Measurements from ENCODE around the gene HOXC12. TPM values are rescaled to one million over a fixed set of nuclear protein-coding genes. Genes with fewer than 3 reads are reported as not detected.
A peak's percentile ranks its signal among the peaks of the same experiment; 100 is the strongest.

HOXC12 gene
- total RNA-seq, 1 donor from 2014 or later: not detected

- no peak for FAIRE-seq
- no peak for TF ChIP-seq CTCF (IDR thresholded peaks at IDR 0.05; ENCODE audit: insufficient read depth, low read length, severe bottlenecking)
- no peak overlapping the region for H3K4me3 ChIP-seq (ENCODE audit: low read depth, low read length)
Measured at GRCh38 chr12:53990311-53991076, 35.8 kb downstream of the HOXC12 start.

GRCh38 chr12:53991077-53991460 lies 36.4 kb downstream of the HOXC12 start:
- peak; percentile 13 for FAIRE-seq
- H3K4me3 ChIP-seq (ENCODE audit: low read depth, low read length): no peak overlapping the region
- H3K27me3 ChIP-seq (ENCODE audit: control insufficient read depth, insufficient read depth, low read length): peaks cover 86% of the 10 kb centered on the region
- H3K36me3 ChIP-seq (ENCODE audit: control insufficient read depth, insufficient read depth, low read length): no peaks in the 10 kb centered on the region
- TF ChIP-seq CTCF (IDR thresholded peaks at IDR 0.05; ENCODE audit: insufficient read depth, low read length, severe bottlenecking): no peak
- DNase-seq (ENCODE audit: low read depth): no peak

More at GRCh38 chr12:53990311-53991076, 35.8 kb downstream of the HOXC12 start:
- Histone ChIP-seq H3K36me3 (ENCODE audit: control insufficient read depth, insufficient read depth, low read length) (no peaks in the 10 kb centered on the region), H3K27me3 (ENCODE audit: control insufficient read depth, insufficient read depth, low read length) (peaks cover 88% of the 10 kb centered on the region)
- no peak for DNase-seq (ENCODE audit: low read depth)

- DNase-seq (ENCODE audit: low read depth): no peak
- no peaks in the 10 kb centered on the region for H3K36me3 ChIP-seq (ENCODE audit: control insufficient read depth, insufficient read depth, low read length)
- TF ChIP-seq CTCF (IDR thresholded peaks at IDR 0.05; ENCODE audit: insufficient read depth, low read length, severe bottlenecking): no peak
- peaks cover 86% of the 10 kb centered on the region for H3K27me3 ChIP-seq (ENCODE audit: control insufficient read depth, insufficient read depth, low read length)
- no peak overlapping the region for H3K4me3 ChIP-seq (ENCODE audit: low read depth, low read length)
- FAIRE-seq: no peak
Measured at GRCh38 chr12:53992377-53992889, 37.7 kb downstream of the HOXC12 start.

GRCh38 chr12:53993162-53994008 lies 38.7 kb downstream of the HOXC12 start:
- Histone ChIP-seq H3K27me3 (ENCODE audit: control insufficient read depth, insufficient read depth, low read length) (peaks cover 89% of the 10 kb centered on the region), H3K4me3 (ENCODE audit: low read depth, low read length) (no peak overlapping the region), H3K36me3 (ENCODE audit: control insufficient read depth, insufficient read depth, low read length) (no peaks in the 10 kb centered on the region)
- no peak for TF ChIP-seq CTCF (IDR thresholded peaks at IDR 0.05; ENCODE audit: insufficient read depth, low read length, severe bottlenecking)
- DNase-seq (ENCODE audit: low read depth): no peak
- no peak for FAIRE-seq

- FAIRE-seq: no peak
- no peak for DNase-seq (ENCODE audit: low read depth)
- Histone ChIP-seq H3K4me3 (ENCODE audit: low read depth, low read length) (no peak overlapping the region), H3K36me3 (ENCODE audit: control insufficient read depth, insufficient read depth, low read length) (no peaks in the 10 kb centered on the region), H3K27me3 (ENCODE audit: control insufficient read depth, insufficient read depth, low read length) (peaks cover 89% of the 10 kb centered on the region)
- TF ChIP-seq CTCF (IDR thresholded peaks at IDR 0.05; ENCODE audit: insufficient read depth, low read length, severe bottlenecking): no peak
Measured at GRCh38 chr12:53994009-53994263, 39.2 kb downstream of the HOXC12 start.

Data from bronchial epithelial cell (primary cell).